Measurements from ENCODE around the gene GAB2.
"Not testable (repeated sequence)": the region's sequence is repeated elsewhere in the genome, so short reads cannot be mapped to it uniquely, and the experiment has no call there.

The GAB2 gene, protein sequence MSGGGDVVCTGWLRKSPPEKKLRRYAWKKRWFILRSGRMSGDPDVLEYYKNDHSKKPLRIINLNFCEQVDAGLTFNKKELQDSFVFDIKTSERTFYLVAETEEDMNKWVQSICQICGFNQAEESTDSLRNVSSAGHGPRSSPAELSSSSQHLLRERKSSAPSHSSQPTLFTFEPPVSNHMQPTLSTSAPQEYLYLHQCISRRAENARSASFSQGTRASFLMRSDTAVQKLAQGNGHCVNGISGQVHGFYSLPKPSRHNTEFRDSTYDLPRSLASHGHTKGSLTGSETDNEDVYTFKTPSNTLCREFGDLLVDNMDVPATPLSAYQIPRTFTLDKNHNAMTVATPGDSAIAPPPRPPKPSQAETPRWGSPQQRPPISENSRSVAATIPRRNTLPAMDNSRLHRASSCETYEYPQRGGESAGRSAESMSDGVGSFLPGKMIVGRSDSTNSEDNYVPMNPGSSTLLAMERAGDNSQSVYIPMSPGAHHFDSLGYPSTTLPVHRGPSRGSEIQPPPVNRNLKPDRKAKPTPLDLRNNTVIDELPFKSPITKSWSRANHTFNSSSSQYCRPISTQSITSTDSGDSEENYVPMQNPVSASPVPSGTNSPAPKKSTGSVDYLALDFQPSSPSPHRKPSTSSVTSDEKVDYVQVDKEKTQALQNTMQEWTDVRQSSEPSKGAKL

DNA sequence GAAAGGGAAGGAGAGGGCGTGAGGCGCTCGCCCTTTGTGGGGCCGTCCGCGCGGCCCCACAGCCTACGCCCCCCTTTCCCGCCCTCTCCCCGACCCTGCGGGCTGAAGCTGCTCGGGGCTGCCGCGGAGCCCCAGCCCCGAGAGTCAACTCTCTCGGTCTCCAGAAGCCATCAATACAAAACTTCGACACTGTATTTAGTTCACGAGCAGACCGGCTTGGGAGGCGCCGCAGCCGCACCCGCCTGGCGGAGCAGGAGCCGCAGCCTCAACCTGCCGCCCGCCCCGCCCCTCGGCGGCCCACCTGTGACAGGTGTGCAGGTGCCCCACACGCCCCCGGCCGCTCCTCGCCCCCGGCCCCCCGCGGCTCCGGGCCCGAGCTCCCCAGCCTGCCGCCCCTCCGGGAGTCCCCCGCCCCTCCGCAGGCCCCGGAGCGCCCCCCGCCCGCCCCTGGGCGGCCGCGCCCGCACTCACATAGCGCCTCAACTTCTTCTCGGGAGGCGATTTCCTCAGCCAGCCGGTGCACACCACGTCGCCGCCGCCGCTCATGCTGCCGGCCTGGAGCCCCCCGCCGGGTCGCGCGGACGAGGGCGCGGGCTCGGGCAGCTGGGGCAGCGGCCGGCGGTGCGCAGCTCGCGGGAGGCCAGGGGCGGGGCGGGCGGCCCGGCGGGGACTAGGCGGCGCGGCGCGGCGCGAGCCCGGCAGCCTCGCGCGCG is at the start of gene GAB2:
Gene GAB2 (minus strand): TSS at position 646 of the 713 bp plus-strand sequence. CDS start 100 bp downstream, at position 546.
- in situ Hi-C loops (cut with HindIII; ENCODE audit: low sequenced_read_pairs), result no loop called here

DNA sequence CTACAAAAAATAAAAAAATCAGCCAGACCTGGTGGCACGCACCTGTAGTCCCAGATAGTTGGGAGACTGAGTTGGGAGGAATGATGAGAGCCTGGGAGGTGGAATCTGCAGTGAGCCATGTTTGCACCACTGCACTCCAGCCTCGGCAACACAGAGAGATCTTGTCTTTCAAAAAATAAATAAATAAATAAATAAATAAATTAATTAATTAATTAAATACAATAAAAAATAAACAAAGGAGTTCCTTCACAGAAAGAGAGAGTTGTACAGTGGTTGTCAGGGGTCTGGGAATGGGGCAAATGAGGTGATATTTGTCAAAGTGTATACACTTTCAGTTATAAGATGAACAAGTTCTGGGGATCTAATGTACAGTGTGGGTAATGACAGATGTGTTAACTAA is 49.8 kb upstream of the GAB2 start:
- in situ Hi-C loops (cut with HindIII; ENCODE audit: low sequenced_read_pairs), result no loop called here

DNA sequence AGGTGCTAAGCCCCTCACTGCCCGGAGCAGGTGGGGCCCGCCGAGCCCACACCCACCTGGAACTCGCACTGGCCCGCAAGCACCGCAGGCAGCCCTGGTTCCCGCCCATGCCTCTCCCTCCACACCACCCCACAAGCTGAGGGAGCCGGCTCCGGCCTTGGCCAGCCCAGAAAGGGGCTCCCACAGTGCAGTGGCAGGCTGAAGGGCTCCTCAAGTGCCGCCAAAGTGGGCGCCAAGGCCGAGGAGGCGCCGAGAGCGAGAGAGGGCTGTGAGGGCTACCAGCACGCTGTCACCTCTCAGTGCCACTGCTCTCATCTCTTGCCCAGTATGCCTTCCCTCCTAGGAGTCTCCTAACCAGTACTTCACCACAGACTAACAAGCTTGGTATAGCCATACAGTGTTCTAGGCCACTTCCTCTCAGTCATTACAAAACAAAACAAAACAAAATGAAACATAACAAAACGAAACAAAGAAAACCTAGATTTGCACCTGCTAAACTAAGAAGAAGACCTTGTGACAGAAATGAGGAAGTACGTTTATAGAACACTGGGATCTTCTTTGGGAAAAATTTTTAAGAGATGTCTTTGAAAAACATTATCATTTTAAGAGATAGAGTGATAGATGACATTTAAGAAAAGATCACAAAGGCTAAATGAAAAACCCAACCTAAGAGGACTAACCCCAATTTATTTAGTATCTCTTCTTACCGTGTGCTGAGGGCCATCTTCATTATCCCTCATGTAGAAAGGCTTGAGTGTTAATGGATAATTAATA is 47.7 kb upstream of the GAB2 start:
- in situ Hi-C loops (cut with HindIII; ENCODE audit: low sequenced_read_pairs), result no loop called here

DNA sequence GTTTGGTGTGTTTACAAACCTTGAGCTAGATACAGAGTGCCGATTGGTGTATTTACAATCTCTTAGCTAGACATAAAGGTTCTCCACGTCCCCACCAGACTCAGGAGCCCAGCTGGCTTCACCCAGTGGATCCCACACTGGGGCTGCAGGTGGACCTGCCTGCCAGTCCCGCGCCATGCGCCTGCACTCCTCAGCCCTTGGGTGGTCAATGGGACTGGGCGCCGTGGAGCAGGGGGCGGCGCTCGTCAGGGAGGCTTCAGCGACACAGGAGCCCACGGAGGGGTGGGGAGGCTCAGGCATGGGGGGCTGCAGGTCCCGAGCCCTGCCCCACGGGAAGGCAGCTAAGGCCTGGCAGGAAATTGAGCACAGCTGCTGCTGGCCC is 47.2 kb upstream of the GAB2 start:
- in situ Hi-C loops (cut with HindIII; ENCODE audit: low sequenced_read_pairs), result not testable (repeated sequence)

DNA sequence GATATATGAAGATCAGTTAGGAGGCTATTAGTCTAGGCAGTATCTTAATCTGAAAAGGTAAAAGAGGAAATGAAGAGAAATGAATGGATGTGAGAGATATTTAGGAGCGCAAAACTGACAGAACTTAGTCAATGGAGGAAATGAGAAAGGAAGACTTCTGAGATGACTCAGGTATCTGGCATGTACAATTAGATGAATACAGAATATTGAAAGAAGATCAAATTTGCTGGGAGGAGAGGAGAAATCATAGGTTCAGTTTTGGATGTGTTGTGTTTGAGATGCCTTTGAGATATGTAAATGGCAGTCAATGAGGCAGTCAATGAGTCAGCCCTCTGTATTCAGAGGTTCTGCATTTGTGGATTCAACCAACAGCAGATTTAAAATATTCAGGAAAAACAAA is 42.9 kb upstream of the GAB2 start:
- in situ Hi-C loops (cut with HindIII; ENCODE audit: low sequenced_read_pairs), result no loop called here

DNA sequence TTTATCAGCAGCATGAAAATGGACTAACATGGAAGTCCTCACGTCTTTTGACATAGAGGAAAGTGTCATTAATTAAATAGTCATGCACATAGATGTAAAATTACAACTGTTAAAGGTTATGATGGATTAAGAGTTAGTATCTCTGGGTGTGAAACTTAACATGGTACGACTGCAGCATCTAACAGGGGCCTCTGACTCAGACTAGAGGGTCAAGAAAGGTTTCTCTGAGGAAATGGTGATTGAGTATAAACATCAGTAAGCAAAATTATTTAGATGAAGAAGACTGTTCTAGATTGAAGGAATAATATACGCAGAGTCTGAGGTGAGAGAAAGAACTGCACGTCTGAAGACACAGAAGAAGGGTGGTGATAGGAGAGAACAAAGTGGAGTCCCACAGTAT is 42.1 kb upstream of the GAB2 start:
- in situ Hi-C loops (cut with HindIII; ENCODE audit: low sequenced_read_pairs), result no loop called here

DNA sequence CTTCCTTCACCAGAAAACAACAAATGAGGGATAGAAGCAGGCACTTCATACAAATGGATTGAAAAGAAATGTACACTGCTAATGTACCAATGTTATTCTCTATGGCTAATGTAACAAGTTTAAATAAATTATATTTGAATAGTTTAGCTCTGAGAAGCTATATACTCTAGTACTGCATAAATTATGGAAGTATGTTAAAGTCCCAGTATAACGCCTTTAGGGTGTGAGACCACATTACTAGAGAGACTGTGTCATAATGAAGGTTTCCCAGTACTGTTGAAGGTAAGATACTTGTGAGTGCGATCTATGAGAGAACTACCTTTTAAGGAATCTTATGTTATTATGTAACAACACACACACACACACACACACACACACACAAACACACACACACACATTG is 39.8 kb upstream of the GAB2 start:
- in situ Hi-C loops (cut with HindIII; ENCODE audit: low sequenced_read_pairs), result no loop called here

DNA sequence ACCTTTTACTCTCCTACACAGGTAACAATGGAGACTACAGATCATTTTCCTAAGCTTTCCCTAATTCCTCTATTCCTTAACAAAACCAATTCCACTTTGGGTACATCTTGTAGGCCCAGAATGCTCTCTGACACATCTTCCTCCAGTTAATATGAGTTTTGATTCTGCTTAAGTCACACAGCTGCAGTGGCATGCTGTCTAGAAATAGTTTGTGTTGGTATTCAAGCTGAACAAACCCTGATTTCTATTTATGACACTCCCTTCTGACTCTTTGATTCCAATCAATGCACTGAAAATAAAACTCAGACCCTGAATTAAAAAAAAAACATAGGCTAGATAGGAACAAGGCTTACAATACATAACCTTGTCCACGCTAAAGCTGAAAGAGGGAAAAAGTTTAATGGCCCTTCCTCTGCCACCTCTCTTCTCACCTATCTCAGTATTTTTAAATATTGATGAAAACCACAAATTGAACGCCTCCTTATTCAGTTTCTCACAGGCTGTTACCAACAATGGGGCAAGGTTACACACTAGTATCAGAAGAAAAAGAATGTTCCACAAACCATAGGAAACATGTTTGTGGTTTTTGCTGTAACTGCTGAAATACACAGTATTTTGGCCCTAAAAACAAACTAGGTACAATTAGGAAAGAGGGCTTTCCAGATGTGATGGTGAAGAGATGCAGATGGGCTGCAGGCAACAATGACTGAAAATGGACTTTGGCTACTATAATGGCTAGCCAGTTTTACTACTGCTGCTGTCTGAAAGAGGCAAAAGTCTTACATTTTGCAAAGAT is 35.7 kb upstream of the GAB2 start:
- in situ Hi-C loops (cut with HindIII; ENCODE audit: low sequenced_read_pairs), result loop anchor here (5.0 kb wide), 1 partner anchor 94 kb away; no protein-coding TSS in a partner anchor

DNA sequence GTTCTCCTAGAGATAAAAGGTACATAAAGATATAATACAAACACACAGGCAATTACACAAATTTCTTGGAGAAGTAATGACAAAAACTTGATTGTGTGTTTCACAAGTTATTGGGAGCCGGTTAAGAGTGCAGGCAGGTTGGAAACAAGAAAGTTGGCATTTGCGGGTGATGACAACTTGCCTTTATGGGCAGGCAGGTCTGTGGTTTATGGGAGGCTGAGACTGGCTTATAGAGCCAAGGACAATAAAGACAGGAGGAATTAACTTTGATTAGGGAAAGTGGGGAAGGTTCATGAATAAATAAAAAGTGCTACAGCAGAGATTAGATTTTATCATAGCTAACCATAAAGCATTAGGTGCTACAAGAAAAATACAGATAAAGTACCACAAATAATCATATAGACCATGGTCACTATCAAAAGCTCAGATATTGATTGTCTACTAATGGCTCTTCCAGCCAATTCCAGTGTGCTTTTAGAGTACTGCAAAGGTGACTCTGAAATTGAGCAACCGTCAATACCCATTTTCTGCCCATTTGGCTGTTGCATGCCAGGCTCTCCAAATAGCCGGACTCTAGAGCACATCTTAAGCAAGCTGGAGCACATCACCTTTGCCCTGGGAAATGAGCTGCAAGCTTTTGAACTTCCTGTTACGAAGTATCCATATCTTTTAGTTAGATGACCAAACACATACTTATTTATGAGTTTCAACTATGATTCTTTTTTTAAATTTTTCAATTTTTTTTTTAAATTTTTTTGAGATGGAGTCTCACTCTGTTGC is 33.9 kb upstream of the GAB2 start:
- in situ Hi-C loops (cut with HindIII; ENCODE audit: low sequenced_read_pairs), result loop anchor here (5.0 kb wide), 1 partner anchor 96 kb away; no protein-coding TSS in a partner anchor

DNA sequence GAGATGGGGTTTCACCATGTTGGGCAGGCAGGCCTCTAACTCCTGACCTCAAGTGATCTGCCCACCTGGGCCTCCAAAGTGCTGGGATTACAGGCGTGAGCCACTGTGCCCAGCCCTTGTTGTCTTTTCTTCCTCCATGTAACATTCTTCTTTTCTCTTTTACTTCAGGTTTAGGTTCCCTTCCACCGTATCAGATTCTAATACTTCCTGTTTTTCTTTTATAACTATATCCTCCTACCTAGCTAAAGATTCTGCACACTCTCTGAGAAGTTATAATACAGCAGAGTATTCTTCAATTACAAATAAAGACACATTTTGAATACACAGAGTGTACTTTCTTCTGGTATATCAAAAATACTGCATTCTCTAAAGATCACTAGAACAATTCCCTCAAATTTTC is 33.2 kb upstream of the GAB2 start:
- in situ Hi-C loops (cut with HindIII; ENCODE audit: low sequenced_read_pairs), result loop anchor here (5.0 kb wide), 1 partner anchor 96 kb away; no protein-coding TSS in a partner anchor

DNA sequence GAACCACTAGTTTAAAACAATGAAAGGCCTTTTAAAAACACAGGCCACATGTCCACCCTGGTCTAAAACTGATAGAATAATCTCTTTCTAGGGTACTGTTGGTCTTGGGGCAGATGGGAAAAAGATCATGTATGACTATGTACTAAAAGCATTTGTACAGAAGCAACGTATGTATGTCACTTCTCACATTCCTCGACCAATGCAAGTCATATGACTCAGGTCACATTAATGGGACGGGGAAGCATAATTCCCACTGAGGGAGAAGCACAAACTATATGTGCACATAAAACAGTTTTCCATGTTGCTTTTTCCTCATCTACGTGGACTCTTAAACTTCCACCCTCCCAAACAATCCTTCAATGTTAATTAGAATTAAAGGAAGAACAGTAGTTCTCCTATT is 32.2 kb upstream of the GAB2 start:
- in situ Hi-C loops (cut with HindIII; ENCODE audit: low sequenced_read_pairs), result loop anchor here (5.0 kb wide), 1 partner anchor 97 kb away; no protein-coding TSS in a partner anchor

DNA sequence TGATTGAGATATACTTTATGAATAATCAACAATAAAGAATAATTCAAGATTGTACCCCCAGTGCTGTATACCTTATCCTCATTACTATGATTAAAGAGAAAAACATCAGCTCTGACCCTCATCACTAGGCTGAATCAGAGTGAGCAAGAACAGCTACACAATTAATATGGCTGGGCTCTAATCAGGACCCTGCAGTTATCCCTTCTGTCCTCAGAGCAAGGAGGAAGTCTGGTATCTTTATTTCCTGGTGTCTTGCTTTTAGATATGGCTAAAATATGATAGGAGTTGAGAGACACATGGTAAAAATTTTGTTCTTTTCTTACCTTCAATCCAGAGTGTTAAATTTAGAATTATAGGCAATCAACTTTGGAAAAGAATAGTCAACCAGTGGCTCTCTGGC is 28.6 kb upstream of the GAB2 start:
- in situ Hi-C loops (cut with HindIII; ENCODE audit: low sequenced_read_pairs), result no loop called here

DNA sequence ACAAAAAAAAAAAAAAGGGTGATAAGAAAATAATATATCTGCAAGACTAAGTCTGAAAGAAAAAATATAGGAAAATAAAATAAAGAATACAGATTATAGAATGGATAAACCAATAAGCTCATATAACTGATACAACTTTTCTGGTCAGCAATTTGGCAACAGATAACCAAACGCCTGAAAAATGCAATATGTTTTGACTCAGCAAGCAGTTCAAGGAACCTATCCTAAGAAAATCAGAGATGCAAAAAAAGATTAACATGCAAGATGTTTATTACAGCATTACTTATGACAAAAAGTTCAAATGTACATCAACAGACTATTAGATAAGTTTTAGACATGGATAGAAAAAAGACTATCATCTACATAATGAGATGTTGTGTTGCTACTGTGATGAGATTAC is 27.1 kb upstream of the GAB2 start:
- in situ Hi-C loops (cut with HindIII; ENCODE audit: low sequenced_read_pairs), result no loop called here

DNA sequence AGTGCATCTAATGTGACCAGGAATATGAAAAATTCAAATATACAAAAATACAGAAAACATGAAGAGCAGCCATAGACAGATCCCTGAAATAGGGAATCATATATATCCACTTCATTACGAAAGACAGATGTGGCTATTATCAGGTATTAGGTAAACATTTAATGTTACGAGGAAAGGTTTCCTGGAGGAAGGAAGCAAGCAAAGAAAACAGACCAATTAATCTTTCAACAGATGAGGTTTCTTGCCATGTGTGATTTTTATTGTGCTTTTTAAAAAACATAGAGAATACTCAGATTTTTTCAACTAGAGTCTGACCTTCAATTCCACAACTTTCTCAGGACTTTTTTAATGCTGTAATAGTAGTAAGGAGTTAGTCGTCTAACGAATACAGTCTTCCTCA is 24.3 kb upstream of the GAB2 start:
- in situ Hi-C loops (cut with HindIII; ENCODE audit: low sequenced_read_pairs), result no loop called here

DNA sequence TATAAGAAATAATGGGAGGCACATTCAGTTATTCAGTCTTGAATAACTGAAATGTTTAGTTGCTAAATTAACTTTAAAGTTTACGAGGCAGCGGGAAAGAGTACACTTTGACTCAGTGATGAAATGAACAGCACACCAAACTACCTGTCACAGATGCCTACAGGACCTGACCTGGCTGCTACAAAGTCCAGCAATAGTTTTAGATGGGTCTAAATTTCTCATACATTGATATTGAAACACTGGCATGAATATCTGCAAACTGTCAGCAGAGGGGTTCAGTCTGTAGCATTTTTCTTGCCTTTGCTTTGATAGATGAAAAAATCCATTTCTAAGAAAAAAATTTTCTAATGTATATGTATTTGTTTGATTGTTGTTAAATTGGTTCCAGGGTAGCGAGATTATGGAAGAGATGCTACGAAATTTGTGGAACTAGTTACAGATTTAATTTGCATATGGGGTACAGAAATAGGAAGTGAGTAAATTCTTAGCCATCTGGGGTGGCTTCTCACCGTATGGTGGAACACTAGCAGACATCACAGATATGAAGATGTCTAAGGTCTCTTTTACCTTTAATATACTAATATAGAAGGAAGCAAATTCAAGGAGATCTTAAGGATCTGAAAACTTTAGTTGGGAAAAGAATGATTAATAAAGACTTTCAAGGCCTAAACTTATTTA is 20.8 kb upstream of the GAB2 start:
- in situ Hi-C loops (cut with HindIII; ENCODE audit: low sequenced_read_pairs), result no loop called here

DNA sequence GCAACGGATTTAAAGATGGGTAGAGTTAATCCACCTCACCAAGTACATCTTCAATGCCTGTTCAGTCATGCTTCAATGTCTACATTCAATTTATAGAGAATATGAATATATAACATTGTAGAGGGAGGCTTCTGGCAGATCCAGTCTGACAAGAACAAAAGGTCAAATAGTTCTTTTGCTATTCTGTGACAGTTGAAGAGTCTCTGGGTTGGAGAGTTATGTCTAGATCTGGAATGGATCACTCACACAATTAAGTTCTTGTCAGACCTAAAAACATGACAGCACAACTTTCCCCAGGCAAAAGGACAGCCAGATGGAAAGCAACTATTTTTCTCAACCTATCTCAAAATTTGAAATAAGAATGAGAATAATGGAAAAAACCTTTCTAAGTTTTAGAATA is 15.3 kb upstream of the GAB2 start:
- in situ Hi-C loops (cut with HindIII; ENCODE audit: low sequenced_read_pairs), result no loop called here

DNA sequence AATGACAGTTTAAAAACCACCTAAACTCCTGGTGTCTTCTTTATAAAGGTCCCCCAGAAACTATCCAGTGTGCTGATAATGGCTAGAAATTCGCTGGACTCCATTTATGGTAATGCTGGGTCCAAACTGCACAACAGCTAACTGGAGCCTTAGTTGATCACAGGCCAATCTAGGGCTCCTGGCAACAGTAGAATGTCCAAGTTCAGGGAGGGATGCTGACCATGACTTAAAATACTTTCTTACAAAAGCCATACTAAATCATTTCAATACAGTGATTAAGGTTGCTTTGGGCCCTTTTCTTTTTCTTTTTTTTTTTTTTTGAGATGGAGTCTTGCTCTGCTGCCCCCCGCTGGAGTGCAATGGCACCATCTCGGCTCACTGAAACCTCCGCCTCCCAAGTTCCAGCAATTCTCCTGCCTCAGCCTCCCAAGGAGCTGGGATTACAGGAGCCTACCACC is 14.5 kb upstream of the GAB2 start:
- in situ Hi-C loops (cut with HindIII; ENCODE audit: low sequenced_read_pairs), result no loop called here

DNA sequence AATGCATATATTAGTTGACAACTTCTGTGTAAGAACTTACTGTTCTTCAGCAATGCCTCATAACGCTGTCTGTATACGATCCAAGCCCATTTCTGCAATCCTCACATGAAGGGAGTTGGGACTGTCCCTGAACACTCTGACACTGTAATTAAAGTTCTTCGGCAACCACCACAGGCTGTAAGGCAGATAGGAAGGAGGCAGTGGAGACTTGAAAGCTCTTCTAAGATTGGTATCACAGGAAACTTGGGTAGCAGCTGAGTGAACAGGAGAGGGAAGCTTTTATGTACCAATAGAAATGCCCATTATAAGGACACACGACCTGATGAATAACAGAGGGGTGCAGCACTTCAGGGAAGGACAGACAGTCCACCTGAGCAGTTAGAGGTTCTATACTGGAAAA is 12.0 kb upstream of the GAB2 start:
- in situ Hi-C loops (cut with HindIII; ENCODE audit: low sequenced_read_pairs), result no loop called here

DNA sequence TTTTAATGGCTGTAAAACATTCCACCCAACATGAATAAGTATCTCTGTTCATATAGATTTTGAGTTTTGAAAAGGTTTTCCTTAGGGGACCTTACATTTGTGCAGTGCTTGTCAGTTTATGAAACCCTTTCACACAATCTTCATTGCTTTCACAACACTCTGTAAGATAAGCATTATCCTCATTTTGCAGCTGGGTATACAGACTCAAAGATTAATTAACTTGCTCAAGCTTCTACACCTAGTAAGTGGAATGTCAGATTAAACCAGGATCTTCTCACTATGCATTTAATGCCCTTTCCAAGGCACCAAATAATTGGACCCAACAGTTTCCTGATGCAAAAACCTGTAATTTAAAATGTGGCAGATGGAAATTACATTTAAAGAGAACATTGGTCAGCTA is 11.6 kb upstream of the GAB2 start:
- in situ Hi-C loops (cut with HindIII; ENCODE audit: low sequenced_read_pairs), result no loop called here
